Measurements from ENCODE around the gene NEURL3.

Gene NEURL3

DNA sequence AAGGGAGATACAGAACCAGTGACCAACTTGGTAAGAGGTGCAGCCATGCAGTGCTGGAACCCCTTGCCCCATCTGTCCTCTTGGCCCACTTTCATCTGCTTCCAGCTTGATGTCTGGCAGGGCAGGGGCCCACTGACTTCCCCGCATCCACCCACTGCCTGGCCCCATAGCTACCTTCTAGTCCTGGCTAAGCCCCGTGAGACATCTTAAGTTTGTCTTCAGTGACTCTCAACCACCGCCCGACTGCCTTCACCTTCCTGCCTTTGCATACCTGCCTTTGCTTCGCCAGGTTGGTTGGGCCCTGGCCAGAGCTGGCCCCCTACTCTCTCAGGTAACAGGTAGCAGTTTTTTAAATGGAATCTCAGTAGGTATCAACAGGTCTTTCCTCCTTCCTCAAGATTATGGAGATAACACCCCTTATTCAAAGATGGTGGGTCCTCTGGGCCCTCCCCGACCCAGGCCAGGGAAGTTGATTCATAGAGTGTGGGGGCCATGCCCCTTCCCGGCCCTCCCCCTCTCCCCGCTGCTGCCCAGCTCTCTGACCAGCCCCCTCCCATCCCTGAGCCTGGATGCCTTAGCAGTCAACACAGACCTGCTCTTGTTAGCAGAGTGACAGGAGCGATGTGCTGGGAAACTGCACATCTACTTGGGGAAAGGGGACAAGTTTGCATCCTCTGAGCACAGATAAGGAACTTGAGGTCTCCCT lies 34.2 kb upstream of the NEURL3 start:
- DNase-seq (ENCODE audit: low read depth in 2 of 2) = no peak

DNA sequence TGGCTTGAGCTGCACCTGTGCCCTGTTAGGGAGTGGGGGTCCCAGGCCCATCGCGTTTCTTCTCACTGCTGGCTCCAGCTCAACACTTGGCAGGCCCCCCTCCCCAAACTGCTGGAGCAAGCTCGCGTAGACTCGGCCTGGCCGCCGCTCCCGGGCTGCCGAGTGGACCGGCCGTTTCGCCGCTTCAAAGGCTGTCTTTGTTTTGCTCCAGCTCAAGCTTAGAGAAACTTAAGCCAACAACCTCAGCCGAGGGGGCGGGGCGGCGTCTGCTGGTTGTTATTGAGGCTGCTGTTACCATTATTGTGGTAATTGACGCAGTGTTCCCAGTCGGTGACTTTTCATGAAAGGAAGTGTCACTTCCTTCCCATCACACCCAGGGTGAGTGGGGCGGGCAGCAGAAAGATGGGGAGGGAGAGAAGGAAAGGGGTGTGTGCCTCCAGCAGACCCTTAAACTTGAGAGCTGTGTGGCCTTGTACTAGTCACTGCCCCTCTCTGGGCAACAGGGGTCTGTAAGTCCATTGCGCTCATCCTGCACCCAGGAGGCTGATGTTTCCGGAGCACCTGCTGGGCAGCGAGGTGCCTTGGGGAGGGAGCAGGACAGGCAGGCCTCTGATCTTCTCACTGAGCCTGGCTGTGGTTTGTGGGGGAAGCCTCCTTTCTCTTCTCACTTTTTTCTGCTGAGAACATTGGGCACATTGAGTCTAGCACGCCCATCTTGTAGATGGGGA lies 33.5 kb upstream of the NEURL3 start:
- DNase-seq (ENCODE audit: low read depth in 2 of 2) = peak; percentile 86 to 89

DNA sequence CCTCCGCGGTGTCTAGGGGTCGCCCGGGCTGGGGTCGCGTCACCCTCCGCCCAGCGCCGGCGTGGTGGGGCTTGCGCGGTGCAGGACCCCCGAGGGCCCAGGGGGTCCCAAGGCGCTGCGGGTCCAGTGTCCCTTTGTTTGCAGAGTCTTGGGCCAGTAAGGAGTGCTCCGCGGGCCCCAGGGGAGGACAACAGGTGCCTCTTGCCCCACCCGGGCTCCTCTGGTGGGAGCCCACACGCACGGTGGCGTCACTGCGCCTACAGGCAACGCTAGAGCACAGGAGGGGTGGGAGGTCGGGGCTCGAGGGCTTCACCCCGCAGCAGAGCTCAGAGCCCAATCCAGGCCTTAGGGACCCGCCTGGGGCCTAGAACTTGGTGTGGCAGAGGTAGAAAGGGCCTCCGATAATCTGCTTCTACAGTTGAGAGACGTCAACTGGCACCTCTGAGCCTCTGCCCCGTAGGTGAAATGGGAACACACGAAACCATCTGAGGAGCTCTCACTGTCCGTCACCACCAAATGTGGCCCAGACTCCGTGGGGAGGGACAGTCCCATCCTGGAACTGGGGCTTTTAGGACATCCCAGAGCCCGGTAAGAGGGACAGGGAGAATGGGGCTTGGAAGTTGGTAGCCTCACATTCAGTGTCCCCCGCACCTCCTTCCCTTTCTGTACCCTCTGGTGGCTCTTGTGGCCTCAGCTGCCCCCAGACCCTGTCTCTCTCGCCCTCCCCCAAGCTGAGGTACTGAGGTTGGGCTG lies 32.8 kb upstream of the NEURL3 start:
- no peak for DNase-seq (ENCODE audit: low read depth in 2 of 2)

DNA sequence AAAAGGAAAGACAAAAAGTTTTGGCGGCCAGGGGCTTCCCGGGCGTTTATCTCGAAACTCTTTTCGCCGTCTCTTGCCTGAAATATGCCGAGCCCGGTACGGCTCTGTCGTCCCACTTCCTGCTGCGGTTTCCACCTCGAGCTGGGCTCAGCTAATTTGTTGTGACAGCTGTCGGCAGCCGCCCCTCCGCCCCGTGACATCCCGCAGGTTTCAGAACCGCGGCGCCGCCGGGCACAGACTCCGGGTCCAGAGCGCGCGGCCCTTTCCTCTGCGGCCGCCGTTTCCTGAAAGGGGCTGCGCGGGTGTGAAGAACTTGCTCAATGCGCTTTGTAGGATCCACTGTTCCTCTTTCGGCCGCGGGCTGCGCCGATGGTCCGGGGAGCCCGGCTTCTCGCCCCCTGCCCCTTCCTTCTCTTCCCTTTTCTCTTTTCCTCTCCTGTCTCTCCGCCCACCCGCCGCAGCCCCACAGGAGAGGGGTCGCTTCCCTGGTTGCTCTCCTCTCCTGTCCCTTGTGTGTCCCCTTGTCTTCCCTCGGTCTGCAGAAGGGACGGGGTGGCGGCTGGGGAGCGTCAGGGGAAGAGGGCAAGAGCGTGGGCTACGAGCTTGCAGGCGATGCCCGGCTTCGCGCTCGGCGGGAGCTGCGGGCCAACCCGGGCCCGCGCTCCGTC lies 32.0 kb upstream of the NEURL3 start:
- DNase-seq (ENCODE audit: low read depth in 2 of 2) = peak; percentile 79 to 82

DNA sequence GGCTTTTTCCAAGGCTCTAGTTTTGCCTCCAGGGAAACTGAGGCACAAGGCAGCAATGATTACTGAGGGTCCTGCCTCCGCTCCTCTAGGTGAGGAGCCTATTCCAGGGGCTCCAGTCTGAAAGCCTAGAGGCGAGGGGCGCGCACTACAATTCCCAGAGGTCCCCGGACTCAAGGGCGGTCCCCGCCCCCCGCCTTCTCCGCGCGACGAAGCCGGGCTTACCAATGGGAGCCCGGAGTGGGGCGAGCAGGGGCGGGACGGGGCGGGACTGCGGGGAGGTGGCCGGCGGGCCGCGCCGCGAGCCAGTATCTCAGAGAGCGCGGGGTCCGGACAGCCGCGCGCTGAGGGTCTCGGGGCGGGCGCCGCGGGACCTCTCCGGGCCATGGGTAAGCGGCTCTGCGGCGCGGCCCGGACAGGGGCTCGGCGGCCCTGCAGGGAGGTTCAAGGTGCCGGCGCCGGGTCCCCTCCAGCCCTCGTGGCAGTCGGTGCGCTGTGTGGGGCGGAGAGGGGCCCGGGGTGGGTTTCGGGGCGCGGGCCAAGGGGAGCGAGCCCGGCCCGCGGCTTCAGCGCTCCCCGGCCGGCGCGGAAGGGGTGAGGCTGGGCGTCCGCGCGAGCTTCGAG lies 31.4 kb upstream of the NEURL3 start, which contains the start of gene ARID5A:
Gene ARID5A, plus strand, starts transcription at position 308 of the 621 bp plus-strand sequence. Its CDS starts 75 bp downstream, at position 383.
- peak; percentile 90 to 92 for DNase-seq (ENCODE audit: low read depth in 2 of 2)

DNA sequence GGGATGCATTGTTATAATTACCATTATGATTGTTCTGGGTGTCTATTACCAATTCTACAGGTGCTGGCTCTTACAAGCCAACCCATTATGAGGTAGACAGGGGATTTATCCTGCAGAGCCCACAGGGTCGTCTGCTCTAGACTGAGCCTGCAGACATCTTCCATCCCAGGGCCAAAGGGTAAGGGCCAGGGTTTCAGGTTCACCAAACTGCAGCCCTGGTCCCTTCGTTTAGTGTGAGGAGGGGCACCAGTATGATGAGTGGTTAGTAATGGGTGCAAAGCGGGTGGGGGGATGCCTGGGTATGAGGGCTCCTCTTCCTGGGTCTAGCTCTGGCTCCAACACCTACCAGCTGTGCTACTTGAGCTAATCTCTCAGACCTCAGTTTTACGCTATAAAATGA lies 30.2 kb upstream of the NEURL3 start:
- no peak for DNase-seq (ENCODE audit: low read depth in 2 of 2)

DNA sequence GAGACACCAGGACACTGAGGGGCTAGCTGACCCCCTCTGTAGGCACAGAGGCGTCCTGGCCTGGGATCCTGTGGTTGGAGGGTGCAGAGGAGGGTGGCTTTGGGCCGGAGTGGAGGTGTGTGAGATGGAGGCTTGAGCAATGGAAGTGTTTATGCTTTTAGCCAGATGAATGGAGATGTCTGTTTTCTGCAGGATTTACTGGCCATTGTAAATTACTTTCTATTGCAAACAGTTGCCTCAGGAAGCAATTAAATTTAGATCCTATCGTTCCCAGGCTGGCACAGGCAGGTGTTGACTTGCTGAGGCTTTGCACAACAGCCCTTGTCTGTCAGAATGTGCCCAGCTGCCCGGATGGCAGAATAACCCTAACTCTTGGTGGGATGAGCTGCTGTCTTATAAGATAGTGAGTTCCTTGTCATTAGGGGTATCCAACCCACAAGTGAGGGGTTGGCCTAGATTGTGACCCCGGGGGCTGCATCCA lies 29.6 kb upstream of the NEURL3 start:
- no peak for DNase-seq (ENCODE audit: low read depth in 2 of 2)

DNA sequence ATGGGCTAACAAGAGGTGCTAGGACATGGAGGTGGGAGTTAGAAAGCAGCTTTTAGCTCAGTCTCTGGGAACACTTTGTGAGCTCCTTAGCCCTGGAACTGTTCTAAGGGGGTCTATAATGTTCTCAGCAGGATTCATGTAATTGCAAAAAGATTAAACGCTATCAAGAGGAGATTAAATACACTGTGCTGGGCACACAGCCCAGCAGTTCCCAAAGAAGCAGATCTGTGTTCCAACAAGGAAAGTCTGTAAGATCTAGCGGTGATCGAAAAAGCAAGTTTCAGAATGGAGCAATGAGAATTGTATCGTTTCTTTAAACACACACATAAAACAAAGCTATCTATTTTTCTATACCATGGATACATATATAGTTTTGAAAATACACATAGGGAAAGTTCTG lies 29.0 kb upstream of the NEURL3 start:
- DNase-seq (ENCODE audit: low read depth in 2 of 2) = no peak

DNA sequence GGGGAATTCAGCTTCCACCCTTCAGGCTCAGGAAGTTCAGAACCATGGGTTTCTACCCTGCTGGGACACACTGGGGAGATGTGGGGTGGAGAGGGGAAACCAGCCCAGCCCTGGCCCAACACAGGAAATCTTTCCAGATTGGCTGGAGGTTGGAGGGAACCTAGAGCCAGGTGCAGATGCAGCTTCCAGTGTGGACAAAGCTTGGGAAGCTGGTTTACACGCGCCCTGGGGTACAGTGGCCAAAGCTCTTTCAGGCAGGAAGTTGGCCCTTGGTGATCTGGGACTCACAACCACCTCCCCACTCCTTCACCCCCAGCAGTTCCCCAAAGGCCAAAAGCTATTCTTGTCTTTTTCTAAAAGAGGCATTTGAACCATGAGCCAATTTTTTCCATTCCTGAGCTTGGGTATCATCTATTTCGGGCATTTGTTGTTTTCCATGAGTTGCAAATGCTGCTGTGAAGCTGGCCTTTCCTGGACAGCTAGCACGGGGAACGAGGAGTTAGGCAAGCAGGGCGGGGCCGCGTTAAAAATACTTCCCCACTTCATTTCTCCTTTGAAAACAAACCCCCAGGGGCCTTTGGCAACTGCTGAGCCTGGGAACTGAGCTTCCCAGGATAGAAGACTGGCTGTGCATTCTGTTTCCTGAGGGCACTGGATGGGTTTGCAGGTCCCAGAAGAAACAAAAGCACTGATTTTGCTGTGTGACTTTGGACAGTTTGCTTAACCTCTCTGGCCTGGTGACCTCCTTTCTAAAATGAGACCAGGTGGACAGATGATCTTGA lies 28.3 kb upstream of the NEURL3 start:
- DNase-seq (ENCODE audit: low read depth in 2 of 2) = no peak

DNA sequence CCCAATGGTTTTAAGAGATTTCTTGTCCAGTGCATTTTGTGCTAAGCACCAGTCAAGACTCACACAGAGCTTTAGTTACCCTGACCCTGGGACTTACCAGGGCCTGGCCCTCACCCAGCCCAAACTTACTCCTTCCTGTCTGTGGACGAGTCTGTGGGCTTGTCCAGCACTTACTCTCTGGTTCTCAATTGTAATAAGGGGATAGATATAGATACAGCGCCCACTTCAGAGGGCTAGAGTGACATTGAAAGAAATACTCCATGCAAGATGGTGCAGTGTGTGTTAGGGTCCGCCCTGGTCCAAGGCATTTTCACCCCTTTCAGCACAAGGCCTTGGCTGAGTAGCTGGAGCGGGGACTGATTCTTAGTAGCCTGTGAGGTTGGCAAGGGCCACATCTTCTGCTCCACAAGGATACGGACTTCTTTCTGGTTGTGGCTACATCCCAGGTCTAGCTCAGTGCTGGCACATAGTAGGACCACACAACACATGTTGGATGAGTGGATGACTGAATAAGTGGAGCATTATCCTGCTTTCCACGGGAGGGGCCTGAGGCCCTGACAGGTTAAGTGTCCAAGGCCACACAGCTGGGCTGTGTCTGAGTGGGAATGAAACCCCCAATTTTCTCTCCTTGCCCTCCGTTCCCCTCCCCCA lies 27.6 kb upstream of the NEURL3 start:
- no peak for DNase-seq (ENCODE audit: low read depth in 2 of 2)

DNA sequence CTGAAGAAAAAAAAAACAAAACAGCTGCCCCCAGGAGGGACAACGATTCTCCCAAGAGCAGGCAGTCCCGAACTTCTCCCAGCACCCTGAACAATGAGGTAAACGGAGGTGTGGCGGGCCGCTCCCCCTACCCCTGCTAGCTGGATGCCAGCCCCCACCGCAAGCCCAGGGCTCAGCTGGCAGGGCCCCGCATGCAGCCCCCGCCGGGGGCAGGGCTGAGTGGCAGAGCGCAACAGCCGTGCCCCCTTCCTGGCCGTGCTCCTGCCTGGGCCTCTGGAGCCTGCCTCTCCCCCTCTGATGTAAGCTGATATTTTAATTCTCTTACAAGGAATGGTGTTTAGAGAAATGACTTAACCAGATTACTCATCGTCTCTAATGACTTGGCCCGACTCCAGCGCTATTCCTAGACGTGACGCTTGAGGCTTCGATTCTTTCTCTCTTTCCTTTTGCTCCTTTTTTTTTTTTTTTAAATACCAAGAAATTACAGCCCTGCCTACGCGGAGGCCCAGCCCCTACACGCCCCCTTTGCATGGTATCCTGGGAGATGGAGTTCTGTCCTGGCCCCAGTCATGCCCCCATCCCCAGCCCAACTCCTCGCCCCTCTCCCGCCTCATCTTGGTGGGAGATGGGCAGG lies 26.8 kb upstream of the NEURL3 start:
- peak; percentile 75 for DNase-seq (ENCODE audit: low read depth in 2 of 2)

DNA sequence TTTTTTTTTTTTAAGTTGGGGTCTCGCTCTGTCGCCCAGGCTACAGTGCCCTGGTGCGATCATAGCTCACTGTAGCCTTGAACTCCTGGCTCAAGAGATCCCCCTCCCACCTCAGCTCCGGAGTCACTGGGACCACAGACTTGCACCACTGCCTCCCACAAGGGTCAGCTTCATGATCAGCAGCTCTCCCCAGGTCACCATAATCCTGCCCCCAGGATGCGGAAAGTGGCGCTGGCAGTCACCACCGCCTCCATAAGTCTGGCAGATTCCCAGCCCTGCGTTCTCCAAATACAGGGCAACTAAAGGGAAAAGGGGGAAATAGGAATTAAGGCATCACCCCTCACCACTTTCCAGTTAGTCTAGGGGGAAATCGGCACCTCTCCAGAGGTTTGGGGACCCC lies 26.2 kb upstream of the NEURL3 start:
- DNase-seq (ENCODE audit: low read depth in 2 of 2) = no peak

DNA sequence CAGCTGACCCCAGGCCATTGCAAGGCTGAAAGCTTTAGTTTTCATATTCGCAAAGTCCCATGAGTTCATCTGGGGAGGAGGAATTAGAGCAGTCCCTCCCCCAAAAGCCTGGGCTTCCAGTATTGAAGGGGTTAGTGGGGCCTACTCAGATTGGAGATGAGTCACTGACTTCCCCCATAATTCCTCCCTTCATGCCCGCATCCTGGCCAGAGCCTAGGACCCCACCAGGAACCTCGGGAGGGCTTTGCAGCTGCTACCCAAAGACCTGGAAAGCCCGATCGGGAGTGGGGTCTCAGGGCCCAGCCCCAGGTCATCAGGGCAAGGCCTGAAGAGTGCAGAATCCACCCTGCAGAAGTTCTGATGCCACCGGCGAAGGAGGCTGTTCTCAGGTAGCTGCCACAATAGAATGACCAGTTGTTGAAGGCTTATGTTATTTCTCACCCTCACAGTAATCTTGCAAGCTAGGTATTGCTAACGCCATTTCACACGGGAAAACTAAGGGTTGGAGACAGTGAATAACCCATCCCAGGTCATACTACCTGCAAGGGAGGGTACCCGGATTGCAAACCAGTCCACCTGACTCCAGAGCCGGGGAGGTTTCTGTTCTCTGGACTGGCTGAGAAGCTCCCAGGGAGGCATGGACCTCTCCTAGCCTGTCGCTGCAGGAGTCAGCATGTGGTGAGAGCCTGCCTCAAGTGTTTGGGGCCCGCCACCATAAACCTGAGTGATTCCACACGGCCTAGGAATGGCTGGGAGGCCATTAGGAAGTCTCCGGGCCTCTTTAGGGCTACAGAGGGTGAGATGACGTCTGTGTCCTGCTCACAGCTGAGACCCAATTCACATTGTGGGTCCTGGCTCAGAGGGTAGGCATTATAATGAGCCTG lies 25.6 kb upstream of the NEURL3 start:
- no peak for DNase-seq (ENCODE audit: low read depth in 2 of 2)

DNA sequence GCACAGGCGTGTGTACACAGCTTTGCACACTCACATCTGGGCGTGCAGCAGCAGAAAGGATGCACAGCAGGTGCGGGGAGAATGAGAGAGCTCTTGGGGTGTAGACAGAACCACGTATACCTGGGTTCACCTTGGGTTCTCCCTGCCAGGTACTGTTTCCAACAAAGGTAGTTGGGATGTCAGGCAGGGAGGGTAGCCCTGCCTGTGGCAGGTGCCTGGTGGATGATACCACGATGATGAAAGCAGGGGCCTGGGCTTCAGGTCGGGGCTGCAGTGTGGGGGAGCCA lies 24.9 kb upstream of the NEURL3 start:
- DNase-seq (ENCODE audit: low read depth in 2 of 2) = no peak

DNA sequence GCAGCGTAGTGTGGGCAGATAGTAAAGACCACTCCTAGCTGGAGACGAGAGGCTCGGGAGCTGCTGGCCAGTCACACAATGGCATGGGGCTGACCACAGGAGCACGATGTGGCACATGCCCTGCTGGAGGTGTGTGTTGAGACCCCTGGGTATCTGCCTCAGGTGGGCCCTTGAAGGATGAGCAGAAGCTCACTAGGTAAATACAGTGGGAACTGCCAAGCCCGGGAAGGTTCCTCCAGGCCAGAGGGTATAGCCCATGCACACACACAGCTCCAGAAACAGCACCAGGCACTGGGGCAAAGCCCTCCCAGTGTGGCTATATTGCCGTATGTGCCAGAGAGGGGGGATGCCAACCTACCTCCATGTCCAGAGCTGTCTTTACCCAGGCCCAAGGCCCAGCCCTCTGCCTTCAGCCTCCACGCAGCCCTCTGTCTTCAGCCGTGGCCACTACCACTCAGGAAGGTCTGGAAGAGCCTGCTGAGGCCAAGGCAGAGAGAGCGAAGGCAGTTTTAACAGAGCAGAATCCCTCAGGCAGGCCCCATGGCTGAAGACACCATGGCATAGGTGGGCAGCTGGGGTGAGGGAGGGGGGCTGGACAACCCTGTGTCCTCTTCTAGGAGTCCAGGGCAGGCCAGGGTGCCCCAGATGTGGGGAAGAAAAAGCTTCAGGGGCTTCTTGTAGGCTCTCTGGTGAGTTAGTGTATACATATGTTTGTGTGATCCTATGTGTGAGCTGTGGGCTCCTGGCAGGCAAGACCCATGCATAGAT lies 24.4 kb upstream of the NEURL3 start:
- DNase-seq (ENCODE audit: low read depth in 2 of 2) = no peak

DNA sequence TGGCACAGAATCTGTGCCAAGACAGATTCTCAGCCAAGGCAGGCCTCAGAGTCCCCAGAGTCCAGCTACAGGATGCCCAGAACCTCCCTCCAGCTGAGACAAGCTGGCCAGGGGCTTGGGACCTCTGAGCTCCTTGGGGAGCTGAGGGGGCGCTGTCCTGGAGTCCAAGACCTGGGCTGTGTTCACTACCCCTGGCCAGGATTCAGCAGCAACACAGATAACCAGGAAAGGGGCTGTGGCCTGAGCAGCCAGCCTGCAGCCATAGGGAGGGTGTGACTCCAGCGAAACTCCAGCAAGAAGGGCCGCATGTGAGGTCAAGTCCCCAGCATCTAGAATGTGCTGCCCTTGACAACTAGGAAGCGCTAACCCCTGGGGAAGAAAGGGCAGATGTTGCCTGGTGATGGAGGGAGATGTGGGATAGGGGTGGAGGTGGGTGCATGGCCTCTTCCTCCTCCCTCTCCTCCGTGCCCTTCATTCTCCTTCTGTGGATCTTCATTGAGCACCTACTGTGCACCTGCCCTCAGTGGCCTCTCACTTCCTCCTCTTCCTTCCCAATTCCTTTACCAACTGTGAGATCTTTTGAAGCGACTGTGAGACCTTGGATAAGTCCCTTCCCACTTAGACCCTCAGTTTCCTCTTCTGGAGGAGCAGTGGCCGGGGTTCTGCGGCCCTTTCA lies 23.7 kb upstream of the NEURL3 start:
- no peak for DNase-seq (ENCODE audit: low read depth in 2 of 2)

DNA sequence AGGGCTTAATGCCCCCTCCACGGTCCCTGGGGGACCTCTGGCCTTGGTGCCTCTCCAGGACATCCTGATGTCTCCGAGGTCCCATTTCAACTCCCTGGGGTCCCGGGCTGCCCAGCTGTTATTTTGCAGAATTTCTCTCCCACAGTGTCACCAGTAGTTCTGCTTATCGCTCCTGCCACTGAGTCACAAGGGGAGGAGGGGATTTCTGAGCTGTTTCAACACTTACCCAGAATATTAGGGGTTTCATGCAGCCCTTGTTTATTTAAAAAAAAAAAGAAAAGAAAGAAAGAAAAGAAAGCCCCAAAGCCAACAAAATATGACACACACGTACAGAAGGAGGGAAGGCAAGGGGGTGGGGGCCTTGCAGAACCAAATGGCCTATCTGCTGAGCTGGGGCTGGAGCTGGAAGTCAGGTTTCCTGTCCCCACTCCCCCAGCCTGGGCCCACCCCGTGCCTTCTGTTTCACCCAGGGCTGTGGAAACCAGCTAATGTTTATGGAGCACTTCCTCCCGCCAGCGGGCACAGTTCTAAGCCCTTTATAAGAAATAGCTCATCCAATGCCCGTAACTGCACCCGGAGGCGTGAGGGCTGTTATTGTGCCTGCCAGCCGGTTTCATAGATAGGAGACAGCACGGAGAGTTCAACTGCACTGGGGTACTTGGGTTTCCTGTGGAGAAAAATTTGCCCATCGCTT lies 23.0 kb upstream of the NEURL3 start:
- DNase-seq (ENCODE audit: low read depth in 2 of 2) = peak; percentile 55 to 70

Measured in stimulated activated CD8-positive, alpha-beta memory T cell treated with anti-CD3 and anti-CD28 coated beads, Interleukin-2, amount 100 ng/mL, for 48 hours (primary cell).